ENCODE measurements around the gene MAP3K1. TPM values are rescaled to one million over a fixed set of nuclear protein-coding genes. Genes with fewer than 3 reads are reported as not detected.
"Not testable (repeated sequence)": the region's sequence is repeated elsewhere in the genome, so short reads cannot be mapped to it uniquely, and the experiment has no call there.

The MAP3K1 gene
- total RNA-seq (2014; rRNA removed; shearing (Covaris generic)): 18.9 and 21.2 TPM in 2 replicates

GRCh38 chr5:56814963-56815657 lies at the start of gene MAP3K1:
Gene MAP3K1 (plus strand): TSS chr5:56815549. CDS start chr5:56815574, 25 bp downstream.
- H3K27me3 ChIP-seq (ENCODE audit: control insufficient read depth, insufficient read depth, low read length): peaks cover 12% of the 10 kb centered on the region; the same call in 1 of the 2 replicates
- H3K4me3 ChIP-seq (ENCODE audit: insufficient read depth, low read depth, low read length): peak within 1 kb of the TSS; percentile 79
- DNase-seq: peak; percentile 93
- no peaks in the 10 kb centered on the region for H3K36me3 ChIP-seq (replicated peaks; ENCODE audit: control insufficient read depth, insufficient read depth, low read length)

DNA sequence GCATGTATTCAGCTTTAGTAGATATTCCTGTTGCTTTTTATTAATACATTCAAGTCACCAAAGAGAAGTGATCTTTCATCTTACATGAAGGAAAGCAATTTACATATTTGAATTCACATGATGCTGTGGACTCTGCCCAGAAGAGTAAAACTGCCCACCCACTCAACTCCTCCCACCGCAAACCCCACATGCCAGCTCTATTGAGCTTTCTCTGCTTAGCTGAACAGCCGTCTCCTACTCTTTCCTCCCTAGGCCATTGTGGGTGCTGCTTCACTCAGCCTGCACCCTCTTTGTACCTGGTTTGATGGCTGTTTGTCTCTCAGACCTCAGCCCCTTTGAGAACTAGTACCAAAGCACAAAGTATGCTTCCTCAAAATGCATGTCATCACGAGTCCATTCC lies 48.4 kb upstream of the MAP3K1 start:
- Histone ChIP-seq H3K36me3 (replicated peaks; ENCODE audit: control insufficient read depth, insufficient read depth, low read length) (no peaks in the 10 kb centered on the region), H3K4me3 (ENCODE audit: insufficient read depth, low read depth, low read length) (no peak overlapping the region), H3K27me3 (ENCODE audit: control insufficient read depth, insufficient read depth, low read length) (no peaks in the 10 kb centered on the region)
- DNase-seq: no peak

DNA sequence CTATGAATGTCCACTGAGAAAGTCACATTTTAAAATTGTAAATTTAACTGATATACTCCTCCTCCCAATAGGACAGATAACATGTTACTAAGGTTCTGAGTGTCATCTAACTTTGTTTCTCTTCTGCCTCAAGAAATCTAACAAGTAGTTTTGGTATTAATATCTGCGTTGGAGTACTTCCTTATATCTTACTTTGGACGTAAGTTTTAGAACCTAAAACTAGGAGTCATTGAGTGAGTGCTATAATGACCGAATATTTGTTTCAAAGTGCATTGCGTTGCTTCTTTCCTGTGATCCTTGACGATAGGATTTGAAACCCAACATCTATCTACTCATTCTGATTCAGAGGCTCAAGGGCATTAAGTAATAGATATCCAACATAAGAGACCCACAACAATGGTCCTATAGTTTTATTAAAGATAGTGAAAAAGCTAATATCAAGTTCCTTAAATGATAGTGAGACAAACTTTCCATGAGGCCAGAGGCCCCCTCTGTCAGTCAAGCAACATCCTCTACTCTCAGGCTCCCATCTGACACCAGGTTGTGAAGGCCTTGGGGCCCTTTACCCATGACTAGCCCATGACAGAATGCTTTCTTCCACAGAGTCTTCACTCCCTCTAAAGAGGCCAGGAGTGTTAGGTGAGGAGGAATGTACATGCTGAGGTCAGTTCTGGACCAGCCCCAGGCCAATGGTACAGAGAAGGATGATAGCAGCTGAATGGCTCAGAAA lies 45.3 kb upstream of the MAP3K1 start:
- DNase-seq: no peak
- no peaks in the 10 kb centered on the region for H3K27me3 ChIP-seq (ENCODE audit: control insufficient read depth, insufficient read depth, low read length)
- no peaks in the 10 kb centered on the region for H3K36me3 ChIP-seq (replicated peaks; ENCODE audit: control insufficient read depth, insufficient read depth, low read length)
- H3K4me3 ChIP-seq (ENCODE audit: insufficient read depth, low read depth, low read length): no peak overlapping the region

GRCh38 chr5:56772767-56773166 lies 42.6 kb upstream of the MAP3K1 start:
- H3K4me3 ChIP-seq (ENCODE audit: insufficient read depth, low read depth, low read length): no peak overlapping the region
- no peak for DNase-seq
- no peaks in the 10 kb centered on the region for H3K36me3 ChIP-seq (replicated peaks; ENCODE audit: control insufficient read depth, insufficient read depth, low read length)
- H3K27me3 ChIP-seq (ENCODE audit: control insufficient read depth, insufficient read depth, low read length): no peaks in the 10 kb centered on the region

- H3K4me3 ChIP-seq (ENCODE audit: insufficient read depth, low read depth, low read length): no peak overlapping the region
- no peaks in the 10 kb centered on the region for H3K27me3 ChIP-seq (ENCODE audit: control insufficient read depth, insufficient read depth, low read length)
- no peaks in the 10 kb centered on the region for H3K36me3 ChIP-seq (replicated peaks; ENCODE audit: control insufficient read depth, insufficient read depth, low read length)
- no peak for DNase-seq
Observed at GRCh38 chr5:56774957-56775356, 40.4 kb upstream of the MAP3K1 start.

GRCh38 chr5:56776212-56776846 lies 39.0 kb upstream of the MAP3K1 start:
- H3K27me3 ChIP-seq (ENCODE audit: control insufficient read depth, insufficient read depth, low read length); H3K4me3 ChIP-seq (ENCODE audit: insufficient read depth, low read depth, low read length); H3K36me3 ChIP-seq (replicated peaks; ENCODE audit: control insufficient read depth, insufficient read depth, low read length); DNase-seq: not testable (repeated sequence)

DNA sequence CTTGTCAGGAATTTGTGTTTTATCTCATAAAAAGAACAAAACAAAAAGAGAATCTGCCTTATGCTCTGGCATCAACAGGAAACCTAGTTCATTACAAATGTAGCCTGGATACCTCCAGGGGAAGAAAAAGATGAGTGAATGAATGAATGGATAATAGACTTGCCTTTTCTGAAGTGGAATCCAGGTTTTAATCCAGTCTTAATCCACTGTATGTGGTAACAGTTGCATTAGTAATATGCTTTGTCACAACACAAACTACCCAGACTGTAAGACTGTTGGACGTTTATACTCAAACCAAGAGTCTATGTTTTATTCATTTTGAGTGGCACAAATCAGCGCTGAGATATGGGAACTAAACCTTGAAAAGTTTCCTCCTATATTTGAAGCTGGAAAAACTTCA lies 32.1 kb upstream of the MAP3K1 start:
- no peak overlapping the region for H3K4me3 ChIP-seq (ENCODE audit: insufficient read depth, low read depth, low read length)
- no peaks in the 10 kb centered on the region for H3K27me3 ChIP-seq (ENCODE audit: control insufficient read depth, insufficient read depth, low read length)
- H3K36me3 ChIP-seq (replicated peaks; ENCODE audit: control insufficient read depth, insufficient read depth, low read length): no peaks in the 10 kb centered on the region
- DNase-seq: no peak

- DNase-seq: no peak
- Histone ChIP-seq H3K36me3 (replicated peaks; ENCODE audit: control insufficient read depth, insufficient read depth, low read length) (no peaks in the 10 kb centered on the region), H3K4me3 (ENCODE audit: insufficient read depth, low read depth, low read length) (no peak overlapping the region), H3K27me3 (ENCODE audit: control insufficient read depth, insufficient read depth, low read length) (no peaks in the 10 kb centered on the region)
Observed at GRCh38 chr5:56786346-56786745, 29.0 kb upstream of the MAP3K1 start.

- no peaks in the 10 kb centered on the region for H3K36me3 ChIP-seq (replicated peaks; ENCODE audit: control insufficient read depth, insufficient read depth, low read length)
- H3K4me3 ChIP-seq (ENCODE audit: insufficient read depth, low read depth, low read length): no peak overlapping the region
- no peak for DNase-seq
- H3K27me3 ChIP-seq (ENCODE audit: control insufficient read depth, insufficient read depth, low read length): no peaks in the 10 kb centered on the region
Observed at GRCh38 chr5:56791396-56791795, 24.0 kb upstream of the MAP3K1 start.

DNA sequence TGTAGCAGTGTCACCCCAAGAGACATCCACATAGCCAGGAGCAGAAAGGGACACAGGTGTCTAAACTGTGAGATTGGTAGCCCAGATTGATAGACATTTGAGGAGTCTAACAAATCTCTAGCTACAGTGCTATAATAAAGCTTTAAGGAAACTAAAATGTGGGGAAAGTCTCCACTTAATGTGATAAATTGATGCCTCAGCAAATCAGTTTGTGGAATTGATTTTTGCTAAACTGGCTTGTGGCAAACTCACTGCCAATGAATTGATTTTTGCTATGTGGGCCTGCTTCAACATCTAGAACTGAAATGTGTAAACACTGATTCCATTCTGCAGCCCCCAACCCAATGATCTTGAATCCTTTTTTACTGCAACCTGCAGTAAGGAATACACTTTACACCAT lies 16.8 kb upstream of the MAP3K1 start:
- DNase-seq: no peak
- no peaks in the 10 kb centered on the region for H3K36me3 ChIP-seq (replicated peaks; ENCODE audit: control insufficient read depth, insufficient read depth, low read length)
- no peak overlapping the region for H3K4me3 ChIP-seq (ENCODE audit: insufficient read depth, low read depth, low read length)
- no peaks in the 10 kb centered on the region for H3K27me3 ChIP-seq (ENCODE audit: control insufficient read depth, insufficient read depth, low read length)

DNA sequence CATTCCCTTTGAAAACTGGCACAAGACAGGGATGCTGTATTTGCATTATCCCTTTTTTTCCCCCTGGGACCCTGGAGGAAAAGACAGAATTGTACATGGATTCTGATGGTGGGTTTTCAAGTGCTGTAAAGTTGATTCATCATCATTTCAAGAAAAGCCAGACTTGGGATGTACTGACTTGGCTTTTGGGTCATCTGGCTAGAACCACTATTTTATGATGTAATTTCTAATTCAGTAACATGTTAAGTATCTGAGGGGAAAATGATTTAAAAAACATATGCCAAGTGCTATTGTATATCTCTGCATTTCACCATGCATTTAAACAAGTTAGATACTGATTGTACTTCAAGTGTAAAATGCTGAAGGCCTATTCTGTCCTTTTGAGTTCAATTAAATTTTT lies 15.2 kb upstream of the MAP3K1 start:
- Histone ChIP-seq H3K27me3 (ENCODE audit: control insufficient read depth, insufficient read depth, low read length) (no peaks in the 10 kb centered on the region), H3K4me3 (ENCODE audit: insufficient read depth, low read depth, low read length) (no peak overlapping the region), H3K36me3 (replicated peaks; ENCODE audit: control insufficient read depth, insufficient read depth, low read length) (no peaks in the 10 kb centered on the region)
- DNase-seq: no peak

DNA sequence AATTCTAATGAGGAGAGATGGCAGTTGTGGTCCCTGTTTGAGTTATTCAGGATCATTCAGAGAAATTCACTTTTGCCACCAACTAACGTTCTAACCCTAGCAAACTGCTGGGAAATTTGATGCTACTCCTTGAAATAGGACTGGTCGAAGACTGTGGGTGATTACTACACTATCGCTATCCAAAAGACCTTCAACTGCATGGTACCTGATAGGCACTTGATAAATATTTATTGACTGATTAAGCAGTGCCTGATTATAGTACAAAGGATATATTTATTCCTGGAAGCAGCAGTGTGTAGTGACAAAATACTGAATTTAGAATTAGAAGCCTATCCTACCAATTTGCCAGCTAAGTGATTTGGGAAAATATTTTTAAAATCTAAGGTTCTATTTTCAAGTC lies 14.1 kb upstream of the MAP3K1 start:
- Histone ChIP-seq H3K4me3 (ENCODE audit: insufficient read depth, low read depth, low read length) (no peak overlapping the region), H3K27me3 (ENCODE audit: control insufficient read depth, insufficient read depth, low read length) (no peaks in the 10 kb centered on the region), H3K36me3 (replicated peaks; ENCODE audit: control insufficient read depth, insufficient read depth, low read length) (no peaks in the 10 kb centered on the region)
- DNase-seq: no peak

DNA sequence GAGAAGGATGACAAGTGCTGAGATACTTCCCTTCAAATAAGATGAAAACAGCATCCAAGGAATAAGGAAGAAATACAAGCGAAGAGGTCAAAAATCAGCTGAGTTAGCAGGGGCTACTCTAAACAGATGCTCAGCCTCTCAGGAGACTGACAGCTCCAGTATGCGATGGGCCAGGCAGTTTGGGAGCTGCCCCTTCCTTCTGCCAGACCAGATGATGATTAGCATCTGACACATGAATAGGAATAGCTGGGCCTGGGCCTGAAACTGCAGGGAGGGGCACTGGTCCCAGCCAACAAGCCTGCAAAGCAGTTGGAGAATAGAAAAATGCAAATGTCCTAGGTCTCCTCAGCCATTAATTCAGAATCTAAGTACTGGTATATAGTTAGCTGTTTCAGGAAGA lies 13.1 kb upstream of the MAP3K1 start:
- Histone ChIP-seq H3K36me3 (replicated peaks; ENCODE audit: control insufficient read depth, insufficient read depth, low read length) (no peaks in the 10 kb centered on the region), H3K27me3 (ENCODE audit: control insufficient read depth, insufficient read depth, low read length) (no peaks in the 10 kb centered on the region), H3K4me3 (ENCODE audit: insufficient read depth, low read depth, low read length) (no peak overlapping the region)
- no peak for DNase-seq

DNA sequence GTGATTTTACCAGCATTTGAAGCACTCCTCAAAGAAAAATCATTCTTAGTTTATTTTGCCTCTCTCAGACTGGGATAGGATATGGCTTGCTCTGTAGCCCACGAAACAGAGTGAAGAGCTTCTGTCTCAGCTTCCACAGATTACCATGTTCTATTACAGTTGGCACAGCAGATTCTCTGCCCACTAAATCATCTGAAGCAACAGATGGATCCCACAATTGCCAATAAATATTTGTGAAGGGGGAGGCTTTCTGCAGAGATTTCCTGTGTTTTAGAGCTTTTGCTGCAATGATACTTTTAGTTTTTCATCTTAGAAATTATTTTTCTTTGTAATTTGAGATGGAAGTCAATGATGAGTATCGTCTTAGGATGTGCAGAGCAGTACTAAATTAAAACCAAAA lies 12.3 kb upstream of the MAP3K1 start:
- Histone ChIP-seq H3K4me3 (ENCODE audit: insufficient read depth, low read depth, low read length) (no peak overlapping the region), H3K27me3 (ENCODE audit: control insufficient read depth, insufficient read depth, low read length) (no peaks in the 10 kb centered on the region), H3K36me3 (replicated peaks; ENCODE audit: control insufficient read depth, insufficient read depth, low read length) (no peaks in the 10 kb centered on the region)
- no peak for DNase-seq

- H3K36me3 ChIP-seq (replicated peaks; ENCODE audit: control insufficient read depth, insufficient read depth, low read length): no peaks in the 10 kb centered on the region
- DNase-seq: no peak
- no peaks in the 10 kb centered on the region for H3K27me3 ChIP-seq (ENCODE audit: control insufficient read depth, insufficient read depth, low read length)
- no peak overlapping the region for H3K4me3 ChIP-seq (ENCODE audit: insufficient read depth, low read depth, low read length)
Observed at GRCh38 chr5:56803894-56804293, 11.5 kb upstream of the MAP3K1 start.
